Muscle layer of duodenum (tissue), 2 donors: Measurements from ENCODE around the gene CXCL1.

Source experiments
- H3K27ac ChIP-seq: one replicate; pipeline ENCODE4 v1.7.0; 2013; ENCODE audit warnings: mild to moderate bottlenecking, low read length
- H3K27me3 ChIP-seq: one replicate; pipeline ENCODE4 v1.7.0; 2013; ENCODE audit warnings: low read depth, mild to moderate bottlenecking, control low read depth, low read length
- H3K36me3 ChIP-seq, 2 donors: one replicate each; pipeline ENCODE4 v1.7.0; 2013; ENCODE audit warnings: low read length in 2 of 2, control low read depth in 1 of 2, mild to moderate bottlenecking in 1 of 2; ENCODE audit not compliant: insufficient read depth in 2 of 2, control insufficient read depth in 1 of 2
- H3K4me1 ChIP-seq, 2 donors: one replicate each; pipeline ENCODE4 v1.7.0; 2013; ENCODE audit warnings: low read length in 2 of 2, mild to moderate bottlenecking in 2 of 2, control low read depth in 1 of 2, moderate library complexity in 1 of 2; ENCODE audit not compliant: insufficient read depth in 2 of 2, control insufficient read depth in 1 of 2
- H3K4me3 ChIP-seq, 2 donors: one replicate each; pipeline ENCODE4 v1.7.0; 2013; ENCODE audit warnings: low read length in 2 of 2, low read depth in 1 of 2, mild to moderate bottlenecking in 1 of 2
- H3K9me3 ChIP-seq, 2 donors: one replicate each; pipeline ENCODE4 v1.7.0; 2013; ENCODE audit warnings: low read length in 2 of 2, control low read depth in 1 of 2, mild to moderate bottlenecking in 1 of 2; ENCODE audit not compliant: control insufficient read depth in 1 of 2
- donor health status: healthy.

Gene CXCL1

GRCh38 chr4:73902038-73902637 lies 32.9 kb downstream of the CXCL1 start:
- Histone ChIP-seq H3K4me3 (no peak overlapping the region), H3K27me3 (no peaks in the 10 kb centered on the region), H3K27ac (no peak overlapping the region), H3K4me1 (no peaks in the 10 kb centered on the region), H3K9me3 (no peaks in the 10 kb centered on the region), H3K36me3 (no peaks in the 10 kb centered on the region)

DNA sequence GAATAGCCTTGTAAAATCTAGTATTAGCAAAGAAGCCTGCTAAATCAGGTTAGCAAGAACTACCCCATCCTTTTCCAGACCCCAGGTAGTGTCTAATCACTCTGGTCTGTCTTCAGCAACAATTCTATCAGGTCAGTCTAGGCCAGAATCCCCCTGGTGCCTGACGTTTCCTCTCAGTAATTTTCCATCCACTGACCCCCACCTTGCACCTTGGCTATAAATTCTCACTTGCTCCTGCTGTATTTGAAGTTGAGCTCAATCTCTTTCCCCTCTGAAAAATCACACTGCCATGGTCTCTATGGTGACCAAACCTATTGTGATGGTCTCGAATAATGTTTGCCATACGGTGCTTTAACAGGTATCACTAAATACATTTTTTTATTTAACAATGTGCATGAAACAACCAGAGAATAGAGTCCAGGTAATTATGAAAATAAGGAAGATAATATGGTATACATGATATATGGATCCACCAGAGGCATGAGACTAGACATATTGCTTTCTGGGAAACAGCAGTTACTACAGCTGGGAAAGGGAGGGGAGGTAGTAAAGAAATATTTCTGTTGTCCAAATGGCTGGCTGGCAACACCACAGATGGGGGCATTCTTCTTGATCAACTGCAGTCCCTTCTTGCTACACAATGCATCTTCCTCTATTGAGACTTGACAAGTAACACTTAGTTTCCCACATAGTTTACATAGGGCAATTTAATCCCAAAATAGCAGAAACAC lies 33.8 kb downstream of the CXCL1 start:
- H3K4me3 ChIP-seq: no peak overlapping the region
- no peaks in the 10 kb centered on the region for H3K9me3 ChIP-seq
- no peaks in the 10 kb centered on the region for H3K4me1 ChIP-seq
- H3K27me3 ChIP-seq: no peaks in the 10 kb centered on the region
- H3K36me3 ChIP-seq: no peaks in the 10 kb centered on the region
- H3K27ac ChIP-seq: no peak overlapping the region

DNA sequence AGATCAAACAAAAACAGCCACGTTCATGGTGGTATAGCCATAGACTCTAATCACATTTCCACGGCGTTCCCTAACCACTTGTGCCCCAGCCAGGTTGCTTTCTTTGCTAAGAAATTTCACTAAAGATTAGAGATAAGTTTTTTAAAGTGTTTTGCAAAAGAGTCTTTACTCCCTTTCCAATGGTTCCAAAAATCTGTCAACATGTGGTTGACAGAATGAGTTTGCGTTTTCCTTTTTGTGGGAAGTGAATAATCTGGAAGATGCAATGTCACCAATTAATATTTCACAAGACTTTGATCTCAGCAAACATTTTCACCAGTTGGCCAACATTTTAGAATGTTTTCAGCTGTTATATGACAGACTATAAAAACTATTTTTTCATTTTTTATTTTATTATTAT lies 35.3 kb downstream of the CXCL1 start:
- Histone ChIP-seq H3K9me3 (no peaks in the 10 kb centered on the region), H3K36me3 (no peaks in the 10 kb centered on the region), H3K27me3 (no peaks in the 10 kb centered on the region), H3K27ac (no peak overlapping the region), H3K4me3 (no peak overlapping the region), H3K4me1 (no peaks in the 10 kb centered on the region)

DNA sequence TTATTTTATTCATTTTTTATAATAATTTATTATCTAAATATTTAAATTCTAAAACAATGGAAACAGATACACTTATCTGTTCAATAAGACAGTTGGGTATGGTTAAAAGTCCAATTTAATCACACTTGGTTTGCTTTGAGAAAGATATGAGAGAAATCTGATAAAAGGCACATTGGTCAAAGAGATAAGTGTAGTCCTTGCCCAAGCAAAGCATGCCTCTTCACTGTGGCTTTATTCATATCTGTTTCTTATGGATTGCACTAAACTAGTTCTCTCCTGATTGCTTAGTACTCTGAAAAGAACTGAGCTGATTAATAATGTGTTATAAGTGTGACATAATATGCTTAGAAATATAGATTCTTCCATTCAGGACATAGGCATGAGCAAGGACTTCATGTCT lies 39.8 kb downstream of the CXCL1 start:
- no peak overlapping the region for H3K4me3 ChIP-seq
- H3K9me3 ChIP-seq: no peaks in the 10 kb centered on the region
- H3K27ac ChIP-seq: no peak overlapping the region
- H3K27me3 ChIP-seq: no peaks in the 10 kb centered on the region
- H3K36me3 ChIP-seq: no peaks in the 10 kb centered on the region
- H3K4me1 ChIP-seq: no peaks in the 10 kb centered on the region

DNA sequence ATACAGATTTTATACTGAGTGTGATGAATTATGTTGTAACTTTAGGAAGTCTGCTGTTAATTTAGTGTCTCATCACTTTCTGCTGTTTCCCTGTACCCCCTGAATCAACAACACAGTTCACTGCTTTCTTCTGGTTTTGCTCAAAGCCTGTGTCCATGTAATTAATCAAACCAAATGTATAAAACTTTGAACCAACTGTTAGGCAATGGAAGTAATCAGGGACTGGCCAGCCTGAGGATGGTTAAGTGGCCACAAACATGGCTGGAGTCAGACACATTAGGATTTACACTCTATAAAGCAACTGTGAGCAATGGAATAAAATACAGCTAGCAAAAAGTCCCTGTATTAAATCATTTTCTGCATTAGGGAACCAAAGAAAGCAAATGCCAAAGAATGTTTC lies 42.6 kb downstream of the CXCL1 start:
- Histone ChIP-seq H3K27ac (no peak overlapping the region), H3K27me3 (no peaks in the 10 kb centered on the region), H3K4me1 (no peaks in the 10 kb centered on the region), H3K36me3 (no peaks in the 10 kb centered on the region), H3K9me3 (no peaks in the 10 kb centered on the region), H3K4me3 (no peak overlapping the region)

GRCh38 chr4:73912191-73912590 lies 43.0 kb downstream of the CXCL1 start:
- Histone ChIP-seq H3K4me3 (no peak overlapping the region), H3K9me3 (no peaks in the 10 kb centered on the region), H3K36me3 (no peaks in the 10 kb centered on the region)

DNA sequence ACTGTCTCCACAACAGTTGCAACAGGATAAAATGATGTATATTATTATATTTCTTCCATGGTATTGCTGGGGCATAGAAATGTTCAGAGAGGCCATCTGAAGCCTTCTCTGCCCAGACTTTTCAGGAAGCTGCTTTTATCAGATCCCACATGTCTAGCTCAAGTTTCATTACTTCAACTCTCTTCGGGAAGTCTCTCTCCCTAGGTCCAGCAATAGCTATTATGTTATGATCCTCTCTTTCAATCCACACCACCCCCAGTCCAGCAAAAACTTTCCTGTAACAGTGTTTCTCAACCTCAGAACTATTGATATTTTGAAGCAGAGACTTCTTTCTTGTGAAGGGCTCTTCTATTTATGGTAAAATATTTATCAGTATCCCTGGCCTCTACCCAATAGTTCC lies 44.9 kb downstream of the CXCL1 start:
- H3K4me3 ChIP-seq: no peak overlapping the region
- H3K27ac ChIP-seq: no peak overlapping the region
- H3K4me1 ChIP-seq: no peaks in the 10 kb centered on the region
- H3K36me3 ChIP-seq: no peaks in the 10 kb centered on the region
- no peaks in the 10 kb centered on the region for H3K9me3 ChIP-seq
- H3K27me3 ChIP-seq: no peaks in the 10 kb centered on the region

More at GRCh38 chr4:73912191-73912590, 43.0 kb downstream of the CXCL1 start:
- Histone ChIP-seq H3K4me1 (no peaks in the 10 kb centered on the region), H3K27ac (no peak overlapping the region), H3K27me3 (no peaks in the 10 kb centered on the region)

- H3K4me3 ChIP-seq: no peak overlapping the region
- no peaks in the 10 kb centered on the region for H3K9me3 ChIP-seq
- H3K36me3 ChIP-seq: no peaks in the 10 kb centered on the region
- H3K27me3 ChIP-seq: no peaks in the 10 kb centered on the region
- no peaks in the 10 kb centered on the region for H3K4me1 ChIP-seq
- H3K27ac ChIP-seq: no peak overlapping the region
Measured at GRCh38 chr4:73916172-73916925, 47.2 kb downstream of the CXCL1 start.

- H3K27me3 ChIP-seq: no peaks in the 10 kb centered on the region
- H3K4me1 ChIP-seq: no peaks in the 10 kb centered on the region
- no peaks in the 10 kb centered on the region for H3K36me3 ChIP-seq
- no peak overlapping the region for H3K4me3 ChIP-seq
- H3K9me3 ChIP-seq: no peaks in the 10 kb centered on the region
- no peak overlapping the region for H3K27ac ChIP-seq
Measured at GRCh38 chr4:73917081-73917501, 47.9 kb downstream of the CXCL1 start.

DNA sequence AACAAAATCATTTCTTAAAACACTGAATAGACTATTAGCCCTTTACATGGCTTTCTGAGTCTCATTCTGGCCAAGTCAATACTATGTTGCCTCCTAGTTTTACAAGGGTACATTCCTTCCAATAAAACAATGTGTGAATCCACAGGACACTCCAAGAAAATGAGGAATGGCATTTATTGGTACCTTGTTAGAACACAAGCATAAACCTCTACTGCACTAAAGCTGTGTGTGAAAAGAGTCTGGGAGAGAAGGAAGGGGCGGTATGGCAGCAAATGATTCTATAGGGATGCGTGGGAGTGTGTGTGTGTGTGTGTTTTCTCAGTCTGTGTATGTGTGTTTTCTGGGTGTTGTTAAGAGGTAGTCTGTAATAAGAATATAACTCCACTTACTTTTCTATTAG lies 48.9 kb downstream of the CXCL1 start:
- H3K9me3 ChIP-seq: no peaks in the 10 kb centered on the region
- H3K27ac ChIP-seq: no peak overlapping the region
- H3K36me3 ChIP-seq: no peaks in the 10 kb centered on the region
- H3K4me3 ChIP-seq: no peak overlapping the region
- no peaks in the 10 kb centered on the region for H3K4me1 ChIP-seq
- no peaks in the 10 kb centered on the region for H3K27me3 ChIP-seq

DNA sequence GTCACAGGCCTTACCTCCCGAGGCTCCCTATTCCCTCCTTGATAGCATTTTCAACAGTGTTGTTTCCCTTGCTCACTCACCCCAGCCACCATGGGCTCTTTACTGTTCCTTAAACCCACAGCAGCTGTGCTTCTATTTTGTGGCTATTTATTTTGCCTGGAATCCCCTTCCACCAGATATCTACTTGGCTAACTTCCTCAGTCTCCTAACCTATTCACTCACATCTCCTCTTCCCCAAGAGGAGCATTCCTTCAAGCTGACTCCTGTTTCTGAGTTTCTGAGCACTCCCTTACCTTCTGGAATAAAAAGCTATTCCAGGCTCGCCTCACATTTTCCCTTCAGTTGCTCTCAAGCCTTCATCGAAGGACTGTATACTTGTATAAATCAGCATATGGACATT lies 50.5 kb downstream of the CXCL1 start:
- H3K9me3 ChIP-seq: no peaks in the 10 kb centered on the region
- no peaks in the 10 kb centered on the region for H3K27me3 ChIP-seq
- H3K4me3 ChIP-seq: no peak overlapping the region
- no peaks in the 10 kb centered on the region for H3K36me3 ChIP-seq
- no peak overlapping the region for H3K27ac ChIP-seq
- no peaks in the 10 kb centered on the region for H3K4me1 ChIP-seq
